Stimulated activated memory B cell treated with anti-CD40 and anti-IgM and Interleukin-4, amounts not matched to agents 10 μg/mL and 1 μg/mL and 100 μg/mL, for 72 hours (primary cell): Measurements from ENCODE around the gene PLIN5.

Experiments used
- ATAC-seq: fragments of 150-1000 bp; cut with Tn5 transposase; 2 replicates; pipeline ENCODE4 v1.10.0; 2021
- H3K27ac Mint-ChIP-seq: one replicate; pipeline ENCODE4 v1.8.0; 2022; ENCODE audit warnings: mild to moderate bottlenecking, mixed read lengths
- H3K27me3 Mint-ChIP-seq: one replicate; pipeline ENCODE4 v1.8.0; 2022; ENCODE audit warnings: mixed read lengths
- H3K36me3 Mint-ChIP-seq: one replicate; pipeline ENCODE4 v1.8.0; 2022; ENCODE audit warnings: mixed read lengths
- H3K4me1 Mint-ChIP-seq: one replicate; pipeline ENCODE4 v1.8.0; 2022; ENCODE audit warnings: mixed read lengths
- H3K4me3 Mint-ChIP-seq: one replicate; pipeline ENCODE4 v1.8.0; 2022; ENCODE audit warnings: mild to moderate bottlenecking, moderate library complexity, mixed read lengths
- H3K9me3 Mint-ChIP-seq: one replicate; pipeline ENCODE4 v1.8.0; 2022; ENCODE audit warnings: mixed read lengths

Gene PLIN5

GRCh38 chr19:4510435-4511255 is 24.4 kb downstream of the PLIN5 start:
- peaks cover 8% of the 10 kb centered on the region for H3K27me3 Mint-ChIP-seq
- peak; percentile 13 for ATAC-seq
- H3K36me3 Mint-ChIP-seq, result peaks cover 12% of the 10 kb centered on the region
- peaks cover 2% of the 10 kb centered on the region for H3K9me3 Mint-ChIP-seq
- no peak overlapping the region for H3K4me3 Mint-ChIP-seq
- no peaks in the 10 kb centered on the region for H3K4me1 Mint-ChIP-seq
- no peak overlapping the region for H3K27ac Mint-ChIP-seq

GRCh38 chr19:4508698-4509097 is 26.3 kb downstream of the PLIN5 start:
- peaks cover 2% of the 10 kb centered on the region for H3K9me3 Mint-ChIP-seq
- no peak overlapping the region for H3K27ac Mint-ChIP-seq
- no peak for ATAC-seq
- peaks cover 7% of the 10 kb centered on the region for H3K27me3 Mint-ChIP-seq
- H3K36me3 Mint-ChIP-seq, result peaks cover 26% of the 10 kb centered on the region
- H3K4me1 Mint-ChIP-seq, result no peaks in the 10 kb centered on the region
- H3K4me3 Mint-ChIP-seq, result no peak overlapping the region

DNA sequence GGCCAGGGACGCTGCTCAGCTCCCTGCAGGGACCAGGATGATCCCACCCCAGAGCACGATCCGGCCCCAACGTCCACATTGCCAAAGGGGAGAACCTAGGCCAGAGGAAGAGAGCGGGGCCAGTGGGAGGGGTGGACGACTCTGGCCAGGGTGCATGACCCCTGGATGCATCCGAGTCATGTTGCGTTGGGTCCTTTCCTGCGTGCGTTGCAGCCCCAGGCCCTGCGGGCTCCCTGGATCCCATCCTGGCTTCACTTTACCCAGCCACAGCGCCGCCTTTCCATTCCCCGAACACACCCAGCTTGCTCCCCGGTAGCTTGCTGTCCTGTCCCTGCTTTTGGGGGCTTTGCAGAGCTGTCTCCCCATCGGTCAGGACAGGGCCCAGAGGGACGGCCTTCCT is 27.2 kb downstream of the PLIN5 start:
- no peak overlapping the region for H3K27ac Mint-ChIP-seq
- peaks cover 2% of the 10 kb centered on the region for H3K9me3 Mint-ChIP-seq
- no peaks in the 10 kb centered on the region for H3K27me3 Mint-ChIP-seq

GRCh38 chr19:4507150-4507452 is 27.9 kb downstream of the PLIN5 start:
- Mint-ChIP-seq H3K27me3 (no peaks in the 10 kb centered on the region), H3K36me3 (peaks cover 26% of the 10 kb centered on the region), H3K27ac (no peak overlapping the region), H3K4me1 (no peaks in the 10 kb centered on the region), H3K4me3 (no peak overlapping the region), H3K9me3 (peaks cover 2% of the 10 kb centered on the region)
- no peak for ATAC-seq

More for the DNA sequence above, 27.2 kb downstream of the PLIN5 start:
- H3K4me3 Mint-ChIP-seq, result no peak overlapping the region
- peaks cover 26% of the 10 kb centered on the region for H3K36me3 Mint-ChIP-seq
- no peaks in the 10 kb centered on the region for H3K4me1 Mint-ChIP-seq
- ATAC-seq, result no peak

- no peak for ATAC-seq
- H3K9me3 Mint-ChIP-seq, result peaks cover 2% of the 10 kb centered on the region
- H3K27ac Mint-ChIP-seq, result no peak overlapping the region
Observed at GRCh38 chr19:4506449-4507149, 28.4 kb downstream of the PLIN5 start.

DNA sequence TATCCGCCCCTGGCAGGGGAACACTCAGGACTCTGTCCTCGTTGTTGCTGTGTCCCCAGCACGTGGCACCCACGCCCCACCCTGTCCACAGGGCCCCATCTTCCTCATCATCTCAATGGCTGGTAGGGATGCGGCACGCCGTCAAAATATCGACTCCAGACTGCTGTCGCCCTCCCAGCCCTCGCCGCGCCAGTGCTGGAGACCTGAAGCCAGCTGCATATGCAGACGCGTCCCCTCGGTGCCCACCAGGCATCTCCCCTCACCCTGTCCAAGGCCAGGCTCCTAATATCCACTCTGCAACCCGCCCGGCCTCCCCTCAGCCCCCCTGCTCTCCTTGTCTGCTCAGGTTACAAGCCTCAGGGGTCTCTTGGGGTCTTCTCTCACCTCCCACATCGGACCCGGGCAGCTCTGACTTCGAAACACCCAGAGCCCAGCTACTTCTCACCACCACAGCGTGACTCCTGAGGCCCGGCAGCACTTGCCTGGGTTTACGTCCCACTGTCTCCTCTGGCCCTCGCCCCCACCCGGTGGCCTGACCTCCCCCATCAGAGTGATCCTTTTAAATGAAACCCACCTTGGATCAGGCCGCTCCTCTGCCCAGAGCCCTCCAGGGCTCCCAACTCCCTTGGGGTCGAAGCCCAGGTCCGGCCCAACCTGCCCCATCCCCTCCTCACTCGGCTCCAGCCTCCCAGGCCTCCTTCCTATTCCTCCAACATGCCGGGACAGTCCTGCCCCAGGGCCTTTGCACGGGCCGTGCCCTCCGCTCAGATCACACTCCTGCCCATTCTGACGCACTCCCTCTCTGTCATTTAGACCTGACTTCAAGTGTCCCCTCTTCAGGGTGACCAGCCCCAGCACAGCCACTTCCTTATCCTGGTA is 29.2 kb downstream of the PLIN5 start:
- Mint-ChIP-seq H3K9me3 (peaks cover 2% of the 10 kb centered on the region), H3K27ac (no peak overlapping the region), H3K4me3 (no peak overlapping the region), H3K4me1 (no peaks in the 10 kb centered on the region), H3K27me3 (no peaks in the 10 kb centered on the region), H3K36me3 (peaks cover 28% of the 10 kb centered on the region)
- no peak for ATAC-seq

More at GRCh38 chr19:4506449-4507149, 28.4 kb downstream of the PLIN5 start:
- Mint-ChIP-seq H3K27me3 (no peaks in the 10 kb centered on the region), H3K36me3 (peaks cover 26% of the 10 kb centered on the region), H3K4me1 (no peaks in the 10 kb centered on the region), H3K4me3 (no peak overlapping the region)

- Mint-ChIP-seq H3K27me3 (no peaks in the 10 kb centered on the region), H3K4me1 (no peaks in the 10 kb centered on the region), H3K9me3 (peaks cover 2% of the 10 kb centered on the region), H3K36me3 (peaks cover 36% of the 10 kb centered on the region), H3K4me3 (no peak overlapping the region), H3K27ac (no peak overlapping the region)
- ATAC-seq, result no peak
Observed at GRCh38 chr19:4504891-4505569, 30.0 kb downstream of the PLIN5 start.

DNA sequence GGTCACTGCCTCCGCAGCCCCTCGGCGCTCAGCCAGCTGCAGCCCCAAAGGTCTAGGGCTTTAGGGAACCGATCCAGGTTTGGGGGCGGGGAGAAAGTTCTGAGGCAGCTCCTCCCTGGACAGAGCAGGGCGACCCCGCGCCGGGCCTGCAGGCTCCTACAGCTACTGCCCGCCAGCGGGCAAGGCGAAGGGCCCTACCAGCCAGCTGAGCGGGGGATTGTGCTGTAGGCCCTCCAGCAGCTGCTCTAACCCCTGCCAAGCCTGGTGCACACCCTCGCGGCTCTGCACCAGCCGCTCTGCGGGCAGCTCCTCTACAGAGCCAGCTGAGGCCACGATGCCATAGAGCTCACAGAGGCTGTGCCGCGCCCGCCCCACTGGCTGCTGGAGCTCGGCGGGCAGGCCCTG is 30.7 kb downstream of the PLIN5 start:
- Mint-ChIP-seq H3K9me3 (peaks cover 2% of the 10 kb centered on the region), H3K27me3 (no peaks in the 10 kb centered on the region), H3K36me3 (peaks cover 43% of the 10 kb centered on the region), H3K4me1 (no peaks in the 10 kb centered on the region), H3K27ac (no peak overlapping the region), H3K4me3 (no peak overlapping the region)
- no peak for ATAC-seq

DNA sequence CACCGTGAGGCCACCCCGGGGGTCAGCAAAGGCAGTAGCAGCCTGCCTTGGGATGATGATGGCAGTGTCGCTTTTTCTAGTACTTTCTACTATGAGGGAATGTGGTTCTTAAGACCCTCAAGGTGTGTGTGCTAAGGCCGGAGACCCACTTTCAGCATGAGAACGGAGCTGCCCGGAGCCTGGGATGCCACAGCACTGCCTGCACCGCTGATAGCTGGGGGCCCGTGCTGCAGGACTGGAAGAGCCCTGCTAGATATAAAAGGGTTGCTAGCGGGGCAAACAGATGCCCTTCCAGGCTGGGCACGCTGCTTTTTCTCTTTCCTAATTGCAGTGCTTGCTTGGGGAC is 31.2 kb downstream of the PLIN5 start:
- H3K4me1 Mint-ChIP-seq, result no peaks in the 10 kb centered on the region
- no peak overlapping the region for H3K4me3 Mint-ChIP-seq
- H3K27ac Mint-ChIP-seq, result no peak overlapping the region
- H3K9me3 Mint-ChIP-seq, result peaks cover 2% of the 10 kb centered on the region
- H3K27me3 Mint-ChIP-seq, result no peaks in the 10 kb centered on the region
- peaks cover 47% of the 10 kb centered on the region for H3K36me3 Mint-ChIP-seq
- no peak for ATAC-seq

DNA sequence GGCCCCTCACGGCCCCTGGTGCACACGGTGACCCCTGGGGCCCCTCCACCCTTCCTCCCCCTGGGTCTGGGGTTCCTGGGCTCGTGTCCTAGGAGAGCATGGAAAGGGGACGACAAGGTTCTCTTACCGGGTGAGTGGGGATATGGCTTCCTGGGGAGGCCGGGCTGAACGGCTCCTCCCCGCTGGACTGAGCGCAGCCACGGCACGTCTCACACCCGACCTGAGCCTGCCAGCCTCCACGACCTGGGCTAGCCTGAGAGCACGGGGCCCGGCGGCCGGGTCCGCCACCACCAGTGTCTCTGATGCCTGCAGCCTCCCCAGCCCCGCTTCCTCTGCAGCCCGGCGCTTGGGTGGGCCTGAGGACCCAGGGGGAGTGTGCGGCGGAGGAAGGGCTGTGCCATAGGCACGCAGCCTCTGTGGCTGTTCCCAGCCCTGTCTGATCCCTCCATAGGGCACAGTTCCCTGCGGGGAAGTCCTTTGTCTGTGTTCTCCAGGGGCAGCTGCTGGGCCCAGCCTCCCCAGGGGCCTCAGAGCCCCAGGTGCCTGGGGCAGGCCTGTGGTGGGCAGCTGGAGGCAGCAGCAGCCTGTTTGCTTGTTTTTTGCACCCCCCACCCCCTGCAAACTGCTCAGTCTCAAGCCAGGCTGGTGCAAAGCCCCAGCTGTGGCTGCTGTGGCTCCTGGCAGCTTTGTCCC is 31.7 kb downstream of the PLIN5 start:
- Mint-ChIP-seq H3K36me3 (peaks cover 53% of the 10 kb centered on the region), H3K27me3 (no peaks in the 10 kb centered on the region), H3K4me3 (no peak overlapping the region), H3K27ac (no peak overlapping the region), H3K9me3 (peaks cover 2% of the 10 kb centered on the region), H3K4me1 (no peaks in the 10 kb centered on the region)
- ATAC-seq, result no peak

- no peaks in the 10 kb centered on the region for H3K4me1 Mint-ChIP-seq
- H3K27me3 Mint-ChIP-seq, result no peaks in the 10 kb centered on the region
- H3K4me3 Mint-ChIP-seq, result no peak overlapping the region
- H3K9me3 Mint-ChIP-seq, result peaks cover 2% of the 10 kb centered on the region
- H3K36me3 Mint-ChIP-seq, result peaks cover 60% of the 10 kb centered on the region
- no peak overlapping the region for H3K27ac Mint-ChIP-seq
- no peak for ATAC-seq
Observed at GRCh38 chr19:4502282-4503131, 32.5 kb downstream of the PLIN5 start.

GRCh38 chr19:4501691-4502090 is 33.3 kb downstream of the PLIN5 start:
- Mint-ChIP-seq H3K4me1 (no peaks in the 10 kb centered on the region), H3K27me3 (no peaks in the 10 kb centered on the region), H3K4me3 (no peak overlapping the region), H3K9me3 (peaks cover 2% of the 10 kb centered on the region), H3K36me3 (peaks cover 62% of the 10 kb centered on the region), H3K27ac (no peak overlapping the region)
- ATAC-seq, result no peak

DNA sequence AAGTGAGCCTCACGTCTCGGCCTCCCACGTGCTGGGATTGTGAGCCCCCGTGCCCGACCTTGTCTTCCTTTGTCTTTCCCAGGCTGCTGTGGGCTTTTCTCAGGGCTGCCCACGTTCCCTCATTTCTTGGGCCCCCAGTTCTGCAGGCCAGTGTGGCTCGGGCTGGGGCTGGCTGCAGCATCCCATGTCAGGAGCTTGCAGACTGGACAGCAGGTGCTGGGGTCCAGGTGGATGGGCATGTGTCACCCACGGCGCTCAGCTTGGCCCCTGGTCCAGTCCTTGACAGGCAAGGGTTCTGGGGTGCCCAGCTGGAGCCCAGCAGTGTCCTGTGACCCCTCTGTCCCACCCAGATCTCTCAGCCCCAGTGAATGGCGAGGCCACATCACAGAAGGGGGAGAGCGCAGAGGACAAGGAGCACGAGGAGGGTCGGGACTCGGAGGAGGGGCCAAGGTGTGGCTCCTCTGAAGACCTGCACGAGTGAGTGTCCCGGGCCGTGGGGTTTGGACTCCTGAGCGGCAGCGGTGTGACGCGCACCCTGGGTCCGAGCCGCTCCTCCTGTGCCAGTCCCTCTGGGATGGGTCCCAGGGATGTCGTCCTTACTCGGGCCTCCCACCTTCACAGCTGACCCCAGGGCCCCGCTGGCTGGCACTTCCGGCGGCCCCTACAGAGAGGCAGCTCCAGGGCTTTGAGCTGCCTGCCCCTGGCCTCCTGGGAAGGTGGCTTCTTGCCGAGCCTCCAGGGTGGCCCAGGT is 34.0 kb downstream of the PLIN5 start:
- Mint-ChIP-seq H3K36me3 (peaks cover 55% of the 10 kb centered on the region), H3K4me3 (no peak overlapping the region), H3K9me3 (no peaks in the 10 kb centered on the region), H3K27me3 (no peaks in the 10 kb centered on the region), H3K27ac (no peak overlapping the region), H3K4me1 (no peaks in the 10 kb centered on the region)
- no peak for ATAC-seq
